ENCODE measurements around the gene AP2A1.
"Not testable (repeated sequence)": the region's sequence is repeated elsewhere in the genome, so short reads cannot be mapped to it uniquely, and the experiment has no call there.

The AP2A1 gene

DNA sequence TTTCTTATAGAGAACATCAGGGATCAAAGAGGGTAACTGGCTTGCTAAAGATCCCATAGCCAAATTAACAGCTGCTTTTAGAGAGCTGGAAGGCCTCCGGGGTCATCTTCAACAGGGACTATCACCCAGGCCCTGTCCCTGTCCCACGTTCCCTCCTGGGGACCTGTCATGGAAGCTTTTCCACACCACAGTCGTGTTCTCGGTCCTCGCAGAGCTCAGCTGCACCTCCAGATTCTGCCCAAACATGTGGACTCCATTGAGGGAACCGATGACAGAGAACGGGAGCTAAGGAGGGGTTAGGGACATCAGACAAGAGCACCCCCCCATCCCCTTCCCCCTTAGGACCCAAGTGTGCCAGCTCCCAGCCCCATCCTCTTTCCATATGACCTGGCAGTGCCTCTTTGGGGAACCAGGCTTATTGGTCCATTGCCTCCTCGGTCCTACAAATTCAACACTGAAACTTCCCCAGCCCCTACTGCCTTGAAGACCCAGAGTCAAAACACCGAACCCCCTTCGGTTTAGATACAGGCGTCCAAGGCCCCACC, 45.7 kb downstream of the AP2A1 start:
- no CpG with 5 or more reads among the region's 11 CpGs for WGBS (ENCODE audit: insufficient coverage, insufficient read length)
- no peaks in the 10 kb centered on the region for H3K36me3 ChIP-seq (ENCODE audit: control insufficient read depth, insufficient read depth, low read length)
- no peaks in the 10 kb centered on the region for H3K9me3 ChIP-seq (ENCODE audit: control insufficient read depth, insufficient read depth, low read length)
- no peaks in the 10 kb centered on the region for H3K27me3 ChIP-seq (ENCODE audit: control insufficient read depth, insufficient read depth, low read length)
- H3K27ac ChIP-seq (ENCODE audit: low read length) = no peak overlapping the region
- no peak for DNase-seq (ENCODE audit: low read depth, low spot score)
- H3K4me1 ChIP-seq (ENCODE audit: control insufficient read depth, insufficient read depth, low read length) = peaks cover 5% of the 10 kb centered on the region
- peak overlapping the region; percentile 89; the same call in 1 of the 2 replicates for H3K4me3 ChIP-seq (ENCODE audit: low read length)

DNA sequence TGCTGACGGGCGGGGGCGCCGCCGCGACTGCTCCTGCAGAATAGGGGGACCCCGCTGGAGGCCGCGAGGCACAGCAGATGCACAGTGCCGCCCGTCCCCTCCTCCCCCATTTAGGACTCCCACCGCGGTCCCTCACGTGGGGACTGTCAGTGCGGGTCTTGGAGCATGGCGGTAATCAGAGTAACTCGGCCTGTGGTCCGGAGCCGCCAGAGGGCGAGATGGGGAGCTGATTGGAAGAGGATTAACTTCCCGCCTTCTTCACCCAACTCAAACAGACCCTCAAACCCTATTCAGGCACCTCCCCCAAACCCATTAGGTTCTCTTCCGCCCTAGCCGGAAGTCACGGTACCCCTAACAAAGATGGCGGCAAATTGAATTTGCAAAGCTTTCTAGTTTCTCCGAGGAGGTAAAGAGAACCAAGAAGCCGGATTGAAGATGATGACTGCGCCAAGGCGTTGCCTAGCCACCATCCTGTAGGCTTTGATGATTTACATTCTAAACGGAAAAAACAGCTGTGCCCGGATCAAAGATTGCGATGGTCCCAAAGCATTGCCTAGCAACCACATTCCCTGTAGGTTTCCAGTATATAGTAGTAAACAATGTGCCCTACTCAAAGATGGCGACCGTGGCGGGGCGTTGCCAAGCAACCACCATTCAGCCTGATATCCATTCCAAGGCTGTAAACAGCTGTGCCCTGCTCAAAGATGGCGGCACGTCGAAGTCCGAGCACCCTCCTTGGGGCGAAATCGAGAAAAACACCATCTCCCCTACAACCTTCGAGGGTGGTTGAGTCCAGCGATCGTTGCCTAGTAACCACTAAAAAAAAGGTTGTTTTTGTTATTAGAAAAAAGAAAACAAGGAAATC, 46.4 kb downstream of the AP2A1 start, which contains the start of gene FUZ:
TSS of gene FUZ (minus strand) at position 296 of the 865 bp plus-strand sequence. CDS start at position 110, 186 bp downstream.
- WGBS (ENCODE audit: insufficient coverage, insufficient read length) = no CpG with 5 or more reads among the region's 45 CpGs
- Histone ChIP-seq H3K4me1 (ENCODE audit: control insufficient read depth, insufficient read depth, low read length) (peaks cover 5% of the 10 kb centered on the region), H3K9me3 (ENCODE audit: control insufficient read depth, insufficient read depth, low read length) (no peaks in the 10 kb centered on the region), H3K27ac (ENCODE audit: low read length) (no peak within 1 kb of the TSS), H3K27me3 (ENCODE audit: control insufficient read depth, insufficient read depth, low read length) (no peaks in the 10 kb centered on the region), H3K4me3 (ENCODE audit: low read length) (peak within 1 kb of the TSS; percentile 89; the same call in 1 of the 2 replicates), H3K36me3 (ENCODE audit: control insufficient read depth, insufficient read depth, low read length) (no peaks in the 10 kb centered on the region)
- DNase-seq (ENCODE audit: low read depth, low spot score) = peak; percentile 96

DNA sequence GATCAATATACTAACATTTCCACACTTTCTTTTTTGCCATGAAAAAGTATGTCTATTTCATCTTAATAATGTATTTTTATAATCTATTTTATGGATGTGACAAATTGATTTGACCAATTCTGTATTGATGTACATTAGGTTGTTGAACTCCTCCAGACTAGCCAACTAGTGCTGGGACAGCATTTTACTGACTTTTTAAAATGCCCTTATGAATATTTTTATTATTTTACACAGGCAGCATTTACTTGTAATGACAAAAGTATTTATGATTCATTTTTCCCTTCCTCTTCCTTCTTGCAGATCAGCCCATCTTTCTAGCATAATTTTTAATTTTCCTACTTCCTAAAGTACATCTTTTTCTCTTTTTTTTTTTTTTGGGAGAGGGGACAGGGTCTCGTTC, 47.2 kb downstream of the AP2A1 start:
- no peak for DNase-seq (ENCODE audit: low read depth, low spot score)
- no CpG with 5 or more reads among the region's 1 CpG for WGBS (ENCODE audit: insufficient coverage, insufficient read length)

DNA sequence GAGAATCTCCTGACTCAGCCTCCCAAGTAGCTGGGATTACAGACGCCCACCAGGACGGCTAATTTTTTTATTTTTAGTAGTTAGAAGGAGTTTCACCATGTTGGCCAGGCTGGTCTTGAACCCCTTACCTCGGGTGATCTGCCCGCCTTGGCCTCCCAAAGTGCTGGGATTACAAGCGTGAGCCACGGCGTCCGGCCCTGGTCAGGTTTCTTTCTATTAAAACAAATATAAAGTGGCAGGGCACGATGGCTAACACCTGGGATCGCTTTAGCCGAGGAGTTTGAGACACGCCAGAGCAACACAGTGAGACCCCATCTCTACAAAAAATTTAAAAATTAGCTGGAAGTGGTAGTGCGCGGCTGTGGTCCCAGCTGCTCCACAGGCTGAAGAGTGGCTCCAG, 49.8 kb downstream of the AP2A1 start:
- Histone ChIP-seq H3K27me3 (ENCODE audit: control insufficient read depth, insufficient read depth, low read length) (no peaks in the 10 kb centered on the region), H3K4me3 (ENCODE audit: low read length) (no peak overlapping the region), H3K4me1 (ENCODE audit: control insufficient read depth, insufficient read depth, low read length) (0 out of 2 replicates have a peak, but pooled peaks cover 1% of the 10 kb centered on the region), H3K9me3 (ENCODE audit: control insufficient read depth, insufficient read depth, low read length) (no peaks in the 10 kb centered on the region), H3K36me3 (ENCODE audit: control insufficient read depth, insufficient read depth, low read length) (no peaks in the 10 kb centered on the region), H3K27ac (ENCODE audit: low read length) (no peak overlapping the region)
- no CpG with 5 or more reads among the region's 14 CpGs for WGBS (ENCODE audit: insufficient coverage, insufficient read length)
- DNase-seq (ENCODE audit: low read depth, low spot score) = no peak

More for the DNA sequence above, 47.2 kb downstream of the AP2A1 start:
- no peak overlapping the region for H3K4me3 ChIP-seq (ENCODE audit: low read length)
- H3K36me3 ChIP-seq (ENCODE audit: control insufficient read depth, insufficient read depth, low read length) = no peaks in the 10 kb centered on the region
- peaks cover 6% of the 10 kb centered on the region for H3K4me1 ChIP-seq (ENCODE audit: control insufficient read depth, insufficient read depth, low read length)
- no peak overlapping the region for H3K27ac ChIP-seq (ENCODE audit: low read length)
- no peaks in the 10 kb centered on the region for H3K9me3 ChIP-seq (ENCODE audit: control insufficient read depth, insufficient read depth, low read length)
- H3K27me3 ChIP-seq (ENCODE audit: control insufficient read depth, insufficient read depth, low read length) = no peaks in the 10 kb centered on the region

DNA sequence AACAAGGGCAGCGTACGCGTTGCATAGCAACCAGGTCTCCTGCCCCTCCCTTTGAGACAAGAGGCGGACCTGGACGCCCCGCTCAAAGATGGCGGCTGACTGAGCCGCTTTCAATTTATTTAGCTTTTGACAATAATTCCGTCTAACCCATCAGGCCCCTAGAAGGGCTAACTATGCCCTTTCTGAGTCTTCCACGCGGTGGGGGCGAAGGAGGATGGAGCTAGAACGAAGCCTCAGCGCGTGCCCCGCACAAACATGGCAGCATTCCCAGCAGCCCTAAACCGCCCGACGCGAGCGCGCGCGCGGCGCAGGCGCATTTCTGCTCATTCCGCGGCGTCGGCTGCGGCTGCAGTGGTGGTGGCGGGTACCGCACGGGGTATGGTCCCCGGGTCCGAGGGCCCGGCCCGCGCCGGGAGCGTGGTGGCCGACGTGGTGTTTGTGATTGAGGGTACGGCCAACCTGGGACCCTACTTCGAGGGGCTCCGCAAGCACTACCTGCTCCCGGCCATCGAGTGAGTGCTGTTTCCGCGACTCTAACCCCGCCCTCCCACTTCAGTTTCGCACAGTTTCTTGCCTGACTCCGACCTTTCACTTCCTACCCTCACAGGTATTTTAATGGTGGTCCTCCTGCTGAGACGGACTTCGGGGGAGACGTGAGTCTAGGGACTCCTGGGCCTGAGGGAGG, 51.3 kb downstream of the AP2A1 start, which contains the start of gene MED25:
TSS of gene MED25 (plus strand) at position 326 of the 685 bp plus-strand sequence. CDS start at position 379, 53 bp downstream.
- Histone ChIP-seq H3K4me3 (ENCODE audit: low read length) (peak within 1 kb of the TSS; percentile 71), H3K36me3 (ENCODE audit: control insufficient read depth, insufficient read depth, low read length) (no peaks in the 10 kb centered on the region; the same call in 1 of the 2 replicates), H3K9me3 (ENCODE audit: control insufficient read depth, insufficient read depth, low read length) (no peaks in the 10 kb centered on the region), H3K4me1 (ENCODE audit: control insufficient read depth, insufficient read depth, low read length) (0 out of 2 replicates have a peak, but pooled peaks cover 1% of the 10 kb centered on the region), H3K27ac (ENCODE audit: low read length) (no peak within 1 kb of the TSS), H3K27me3 (ENCODE audit: control insufficient read depth, insufficient read depth, low read length) (no peaks in the 10 kb centered on the region)
- no peak for DNase-seq (ENCODE audit: low read depth, low spot score)
- no CpG with 5 or more reads among the region's 57 CpGs for WGBS (ENCODE audit: insufficient coverage, insufficient read length)

DNA sequence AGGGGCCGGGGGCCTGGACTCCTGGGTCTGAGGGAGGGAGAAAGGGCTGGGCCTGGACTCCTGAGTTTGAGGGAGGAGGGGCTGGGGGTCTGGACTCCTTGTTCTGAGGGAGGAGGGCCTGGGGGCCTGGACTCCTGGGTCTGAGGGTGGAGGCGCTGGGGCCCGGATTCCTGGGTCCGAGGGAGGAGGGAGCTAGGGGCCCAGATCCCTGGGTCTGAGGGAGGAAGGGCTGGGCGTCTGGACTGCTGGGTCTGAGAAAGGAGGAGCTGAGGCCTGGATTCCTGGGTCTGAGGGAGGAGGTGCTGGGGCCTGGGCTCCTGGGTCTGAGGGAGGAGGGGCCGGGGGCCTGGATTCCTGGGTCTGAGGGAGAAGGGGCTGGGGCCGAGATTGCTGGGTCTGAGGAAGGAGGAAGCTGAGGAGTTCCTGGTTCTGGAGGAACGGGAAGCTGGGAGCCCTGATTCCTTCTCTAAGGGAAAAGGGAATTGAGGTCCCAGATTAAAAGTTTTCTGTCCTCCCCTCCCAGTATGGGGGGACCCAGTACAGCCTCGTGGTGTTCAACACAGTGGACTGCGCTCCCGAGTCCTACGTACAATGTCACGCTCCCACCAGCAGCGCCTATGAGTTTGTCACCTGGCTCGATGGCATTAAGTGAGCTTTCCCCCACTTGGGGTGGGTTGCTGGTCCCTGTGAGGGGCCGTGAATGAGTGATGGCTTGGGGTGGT, 52.0 kb downstream of the AP2A1 start:
- H3K9me3 ChIP-seq (ENCODE audit: control insufficient read depth, insufficient read depth, low read length) = no peaks in the 10 kb centered on the region

DNA sequence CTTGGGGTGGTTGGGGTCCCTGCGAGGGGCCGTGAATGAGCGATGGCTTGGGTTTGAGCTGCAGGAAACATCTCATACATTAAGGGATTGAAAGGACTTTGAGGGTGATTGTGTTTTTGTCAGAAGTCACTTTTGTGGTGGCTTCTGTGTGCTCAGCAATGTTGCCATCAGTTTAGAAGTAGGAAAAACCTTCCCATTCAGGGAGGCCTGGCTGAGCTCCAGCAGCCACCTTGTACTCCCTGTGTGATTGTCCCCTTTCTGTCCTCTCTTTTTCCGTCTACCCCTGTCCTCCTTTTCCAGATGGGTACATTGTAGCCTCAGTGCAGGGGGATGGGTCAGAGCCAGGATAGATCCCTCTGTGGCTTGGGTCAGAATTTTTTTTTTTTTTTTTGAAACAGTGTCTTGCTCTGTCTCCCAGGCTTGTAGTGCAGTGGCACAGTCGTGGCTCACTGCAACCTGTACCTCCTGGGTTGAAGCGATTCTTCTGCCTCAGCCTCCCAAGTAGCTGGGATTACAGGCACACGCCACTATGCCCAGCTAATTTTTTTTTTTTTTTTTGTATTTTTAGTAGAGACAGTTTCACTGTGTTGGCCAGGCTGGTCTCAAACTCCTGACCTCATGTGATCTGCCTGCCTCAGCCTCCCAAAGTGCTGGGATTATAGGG, 52.8 kb downstream of the AP2A1 start:
- not testable (repeated sequence) for H3K27ac ChIP-seq (ENCODE audit: low read length)
- no CpG with 5 or more reads among the region's 7 CpGs for WGBS (ENCODE audit: insufficient coverage, insufficient read length)

More for the DNA sequence above, 52.0 kb downstream of the AP2A1 start:
- Histone ChIP-seq H3K4me1 (ENCODE audit: control insufficient read depth, insufficient read depth, low read length) (0 out of 2 replicates have a peak, but pooled peaks cover 1% of the 10 kb centered on the region), H3K27ac (ENCODE audit: low read length) (no peak overlapping the region), H3K4me3 (ENCODE audit: low read length) (peak overlapping the region; percentile 71; the same call in 1 of the 2 replicates), H3K36me3 (ENCODE audit: control insufficient read depth, insufficient read depth, low read length) (no peaks in the 10 kb centered on the region; the same call in 1 of the 2 replicates), H3K27me3 (ENCODE audit: control insufficient read depth, insufficient read depth, low read length) (no peaks in the 10 kb centered on the region)
- no peak for DNase-seq (ENCODE audit: low read depth, low spot score)
- no CpG with 5 or more reads among the region's 16 CpGs for WGBS (ENCODE audit: insufficient coverage, insufficient read length)

DNA sequence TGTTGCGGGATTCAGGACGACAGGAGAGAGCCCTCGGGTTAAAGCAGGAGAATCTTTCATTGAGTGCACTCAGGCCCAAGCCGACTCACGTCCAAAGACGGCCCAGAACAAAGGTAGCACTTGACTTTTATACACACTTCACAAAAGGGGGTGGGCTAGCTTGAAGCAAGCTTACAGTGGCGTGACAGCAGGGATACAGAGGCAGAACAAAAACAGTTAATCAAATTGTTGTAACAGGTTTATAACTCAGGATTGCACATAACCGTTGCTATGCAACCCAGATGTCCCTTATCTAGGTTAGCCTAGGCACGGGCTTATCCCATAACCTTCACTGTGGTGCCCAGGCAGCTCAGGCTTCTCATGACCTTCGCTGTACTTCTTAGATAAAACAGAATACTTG, 53.3 kb downstream of the AP2A1 start:
- Histone ChIP-seq H3K4me1 (ENCODE audit: control insufficient read depth, insufficient read depth, low read length) (0 out of 2 replicates have a peak, but pooled peaks cover 1% of the 10 kb centered on the region), H3K27me3 (ENCODE audit: control insufficient read depth, insufficient read depth, low read length) (no peaks in the 10 kb centered on the region), H3K4me3 (ENCODE audit: low read length) (no peak overlapping the region), H3K27ac (ENCODE audit: low read length) (no peak overlapping the region), H3K36me3 (ENCODE audit: control insufficient read depth, insufficient read depth, low read length) (no peaks in the 10 kb centered on the region; the same call in 1 of the 2 replicates), H3K9me3 (ENCODE audit: control insufficient read depth, insufficient read depth, low read length) (no peaks in the 10 kb centered on the region)
- DNase-seq (ENCODE audit: low read depth, low spot score) = no peak
- WGBS (ENCODE audit: insufficient coverage, insufficient read length) = no CpG with 5 or more reads among the region's 10 CpGs

More for the DNA sequence above, 52.8 kb downstream of the AP2A1 start:
- not testable (repeated sequence) for H3K36me3 ChIP-seq (ENCODE audit: control insufficient read depth, insufficient read depth, low read length); H3K4me3 ChIP-seq (ENCODE audit: low read length); DNase-seq (ENCODE audit: low read depth, low spot score); H3K4me1 ChIP-seq (ENCODE audit: control insufficient read depth, insufficient read depth, low read length); H3K9me3 ChIP-seq (ENCODE audit: control insufficient read depth, insufficient read depth, low read length); H3K27me3 ChIP-seq (ENCODE audit: control insufficient read depth, insufficient read depth, low read length)

DNA sequence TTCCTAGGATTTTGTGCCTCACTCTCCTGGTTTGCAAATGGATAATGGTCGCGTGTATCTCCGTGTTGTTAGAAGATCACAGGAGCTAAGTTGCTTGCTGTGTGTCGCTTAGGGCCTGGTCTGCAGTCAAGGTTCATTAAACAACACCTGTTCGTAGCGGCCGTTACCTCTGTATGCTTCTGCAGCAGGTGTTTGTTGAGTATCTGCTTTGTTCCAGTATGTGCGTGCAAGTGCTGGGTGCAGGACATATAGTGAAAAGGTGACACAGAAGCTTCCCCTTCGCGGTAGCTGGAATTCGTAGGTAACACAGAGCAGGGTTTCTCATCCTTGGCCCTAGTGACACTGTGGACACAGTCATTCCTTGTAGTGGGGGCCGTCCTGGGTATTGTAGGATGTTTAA, 56.7 kb downstream of the AP2A1 start:
- Histone ChIP-seq H3K27me3 (ENCODE audit: control insufficient read depth, insufficient read depth, low read length) (no peaks in the 10 kb centered on the region), H3K4me3 (ENCODE audit: low read length) (no peak overlapping the region), H3K9me3 (ENCODE audit: control insufficient read depth, insufficient read depth, low read length) (no peaks in the 10 kb centered on the region), H3K4me1 (ENCODE audit: control insufficient read depth, insufficient read depth, low read length) (0 out of 2 replicates have a peak, but pooled peaks cover 1% of the 10 kb centered on the region), H3K27ac (ENCODE audit: low read length) (no peak overlapping the region), H3K36me3 (ENCODE audit: control insufficient read depth, insufficient read depth, low read length) (no peaks in the 10 kb centered on the region; the same call in 1 of the 2 replicates)
- no peak for DNase-seq (ENCODE audit: low read depth, low spot score)
- WGBS (ENCODE audit: insufficient coverage, insufficient read length) = no CpG with 5 or more reads among the region's 12 CpGs

All from iPS DF 6.9 (cell line).